ENCODE measurements around the gene LPAR3. TPM values are rescaled to one million over a fixed set of nuclear protein-coding genes. Genes with fewer than 3 reads are reported as not detected.

LPAR3 gene
- total RNA-seq, 4 donors from 2014 or later = 13.0 to 19.0 (median 14.5) TPM

- TF ChIP-seq POLR2A (IDR thresholded peaks at IDR 0.05) (no peak), CTCF (IDR thresholded peaks at IDR 0.05) (no peak)
- H3K4me3 ChIP-seq (ENCODE audit: low read depth, poor library complexity, severe bottlenecking) = no peak overlapping the region
- DNase-seq (ENCODE audit: low spot score in 2 of 2) = no peak
- 68 to 72% methylated on average over 5 of the region's 5 CpGs for WGBS, 2 donors
- intact Hi-C loops (cut with DNase I; ENCODE audit: low total_unique reads) = no loop called here
Measured at GRCh38 chr1:84776639-84777038, 116.4 kb downstream of the LPAR3 start.

- WGBS, 2 donors = 48 to 64% methylated on average over 3 of the region's 3 CpGs
- no peak for TF ChIP-seq CTCF (IDR thresholded peaks at IDR 0.05)
- no peak for TF ChIP-seq POLR2A (IDR thresholded peaks at IDR 0.05)
- intact Hi-C loops (cut with DNase I; ENCODE audit: low total_unique reads) = no loop called here
- no peak for DNase-seq (ENCODE audit: low spot score in 2 of 2)
- H3K4me3 ChIP-seq (ENCODE audit: low read depth, poor library complexity, severe bottlenecking) = no peak overlapping the region
Measured at GRCh38 chr1:84775535-84775920, 117.5 kb downstream of the LPAR3 start.

GRCh38 chr1:84774669-84775534 lies 118.1 kb downstream of the LPAR3 start:
- no peak overlapping the region for H3K4me3 ChIP-seq (ENCODE audit: low read depth, poor library complexity, severe bottlenecking)
- intact Hi-C loops (cut with DNase I; ENCODE audit: low total_unique reads) = no loop called here
- DNase-seq (ENCODE audit: low spot score in 2 of 2) = no peak
- no peak for TF ChIP-seq CTCF (IDR thresholded peaks at IDR 0.05)
- no peak for TF ChIP-seq POLR2A (IDR thresholded peaks at IDR 0.05)
- WGBS, 2 donors = 80 to 83% methylated on average over 13 to 16 of the region's 16 CpGs

- intact Hi-C loops (cut with DNase I; ENCODE audit: low total_unique reads) = no loop called here
- no peak for DNase-seq (ENCODE audit: low spot score in 2 of 2)
- H3K4me3 ChIP-seq (ENCODE audit: low read depth, poor library complexity, severe bottlenecking) = no peak overlapping the region
- 70% methylated on average over 4 of the region's 4 CpGs for WGBS, 2 donors
- TF ChIP-seq CTCF (IDR thresholded peaks at IDR 0.05) (no peak), POLR2A (IDR thresholded peaks at IDR 0.05) (no peak)
Measured at GRCh38 chr1:84773933-84774497, 119.0 kb downstream of the LPAR3 start.

GRCh38 chr1:84773195-84773594 lies 119.8 kb downstream of the LPAR3 start:
- no peak overlapping the region for H3K4me3 ChIP-seq (ENCODE audit: low read depth, poor library complexity, severe bottlenecking)
- TF ChIP-seq CTCF (IDR thresholded peaks at IDR 0.05) (no peak), POLR2A (IDR thresholded peaks at IDR 0.05) (no peak)
- WGBS, 2 donors = 52 to 53% methylated on average over 6 of the region's 6 CpGs
- no peak for DNase-seq (ENCODE audit: low spot score in 2 of 2)
- intact Hi-C loops (cut with DNase I; ENCODE audit: low total_unique reads) = no loop called here
